ENCODE measurements around the gene KCTD13. TPM values are rescaled to one million over a fixed set of nuclear protein-coding genes. Genes with fewer than 3 reads are reported as not detected.
"Not testable (repeated sequence)": the region's sequence is repeated elsewhere in the genome, so short reads cannot be mapped to it uniquely, and the experiment has no call there.

Gene KCTD13
- total RNA-seq, 6 donors from 2014 or later: 15.5 to 71.2 (median 24.4) TPM

DNA sequence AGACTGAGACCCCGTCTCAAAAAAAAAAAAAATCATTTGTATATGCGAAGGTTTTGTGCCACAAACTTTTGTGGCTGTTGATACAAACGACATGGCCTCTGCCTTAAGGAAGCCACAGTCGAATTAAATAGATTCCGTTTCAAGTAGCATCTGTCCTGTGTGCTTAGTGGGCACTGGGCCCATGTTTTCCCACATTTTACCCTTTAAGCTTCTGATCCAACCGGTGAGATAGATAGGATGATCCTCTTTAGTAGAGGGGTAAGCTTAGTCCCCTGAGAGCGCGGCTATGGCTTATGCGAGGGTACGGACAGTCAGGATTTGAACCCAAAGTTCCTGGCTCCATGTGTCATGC, 35.1 kb upstream of the KCTD13 start:
- H3K4me3 ChIP-seq: peak overlapping the region in 3 of 4 donors; percentile 53 to 83 (median 65)
- TF ChIP-seq EP300 (IDR thresholded peaks at IDR 0.05) (no peak), POLR2AphosphoS5 (IDR thresholded peaks at IDR 0.05) (no peak), POLR2A (IDR thresholded peaks at IDR 0.05) (no peak)
- TF ChIP-seq, protein P1, sequence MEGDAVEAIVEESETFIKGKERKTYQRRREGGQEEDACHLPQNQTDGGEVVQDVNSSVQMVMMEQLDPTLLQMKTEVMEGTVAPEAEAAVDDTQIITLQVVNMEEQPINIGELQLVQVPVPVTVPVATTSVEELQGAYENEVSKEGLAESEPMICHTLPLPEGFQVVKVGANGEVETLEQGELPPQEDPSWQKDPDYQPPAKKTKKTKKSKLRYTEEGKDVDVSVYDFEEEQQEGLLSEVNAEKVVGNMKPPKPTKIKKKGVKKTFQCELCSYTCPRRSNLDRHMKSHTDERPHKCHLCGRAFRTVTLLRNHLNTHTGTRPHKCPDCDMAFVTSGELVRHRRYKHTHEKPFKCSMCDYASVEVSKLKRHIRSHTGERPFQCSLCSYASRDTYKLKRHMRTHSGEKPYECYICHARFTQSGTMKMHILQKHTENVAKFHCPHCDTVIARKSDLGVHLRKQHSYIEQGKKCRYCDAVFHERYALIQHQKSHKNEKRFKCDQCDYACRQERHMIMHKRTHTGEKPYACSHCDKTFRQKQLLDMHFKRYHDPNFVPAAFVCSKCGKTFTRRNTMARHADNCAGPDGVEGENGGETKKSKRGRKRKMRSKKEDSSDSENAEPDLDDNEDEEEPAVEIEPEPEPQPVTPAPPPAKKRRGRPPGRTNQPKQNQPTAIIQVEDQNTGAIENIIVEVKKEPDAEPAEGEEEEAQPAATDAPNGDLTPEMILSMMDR (IDR thresholded peaks at IDR 0.05): no peak
- ATAC-seq (ENCODE audit: low FRiP score in 2 of 2): no peak
- peaks cover 11 to 42% (median 21%) of the 10 kb centered on the region in 4 donors for H3K4me1 ChIP-seq
- H3K36me3 ChIP-seq: peaks cover 0 to 10% (median 1%) of the 10 kb centered on the region in 4 donors
- no peaks in the 10 kb centered on the region for H3K9me3 ChIP-seq
- DNase-seq: no peak
- no peaks in the 10 kb centered on the region for H3K27me3 ChIP-seq
- H3K27ac ChIP-seq: peak overlapping the region; percentile 87 to 97 (median 91)
- WGBS, 2 donors: 61 to 65% methylated on average over 10 of the region's 10 CpGs

DNA sequence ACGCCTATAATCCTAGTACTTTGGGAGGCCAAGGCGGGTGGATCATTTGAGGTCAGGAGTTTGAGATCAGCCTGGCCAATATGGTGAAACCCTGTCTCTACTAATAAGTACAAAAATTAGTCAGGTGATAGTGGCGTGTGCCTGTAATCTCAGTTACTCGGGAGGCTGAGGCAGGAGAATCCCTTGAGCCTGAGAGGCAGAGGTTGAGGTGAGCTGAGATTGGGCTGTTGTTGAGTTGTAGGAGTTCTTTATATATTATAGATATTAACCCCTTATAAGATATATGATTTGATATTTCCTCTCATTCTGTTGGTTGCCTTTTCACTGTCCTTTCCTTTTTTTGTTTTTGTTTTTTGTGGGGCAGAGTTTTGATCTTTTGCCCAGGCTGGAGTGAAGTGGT, 33.8 kb upstream of the KCTD13 start:
- not testable (repeated sequence) for H3K9me3 ChIP-seq; H3K4me3 ChIP-seq; DNase-seq; ATAC-seq (ENCODE audit: low FRiP score in 2 of 2); H3K27ac ChIP-seq; H3K27me3 ChIP-seq
- Histone ChIP-seq H3K4me1 (peaks cover 11 to 31% (median 20%) of the 10 kb centered on the region in 4 donors), H3K36me3 (peaks cover 0 to 10% (median 1%) of the 10 kb centered on the region in 4 donors)
- WGBS, 2 donors: 84 to 90% methylated on average over 4 of the region's 4 CpGs

DNA sequence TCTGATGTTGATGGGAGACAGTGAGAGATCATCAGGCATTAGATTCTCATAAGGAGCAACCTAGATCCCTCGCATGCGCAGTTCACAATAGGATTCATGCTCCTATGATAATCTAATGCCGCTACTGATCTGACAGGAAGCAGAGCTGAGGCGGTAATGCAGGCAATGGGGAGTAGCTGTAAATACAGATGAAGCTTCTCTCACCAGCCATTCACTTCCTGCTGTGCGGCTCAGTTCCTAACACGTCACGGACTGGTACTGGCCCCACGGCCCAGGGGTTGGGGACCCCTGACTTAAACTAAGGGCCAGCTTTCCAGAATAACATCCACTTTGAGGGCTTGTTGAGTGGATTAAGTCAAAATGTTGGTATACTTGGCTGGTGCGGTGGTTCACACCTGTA, 33.3 kb upstream of the KCTD13 start:
- no peak for TF ChIP-seq EP300 (IDR thresholded peaks at IDR 0.05)
- TF ChIP-seq, protein P1 (IDR thresholded peaks at IDR 0.05): no peak
- TF ChIP-seq POLR2A (IDR thresholded peaks at IDR 0.05): no peak
- TF ChIP-seq POLR2AphosphoS5 (IDR thresholded peaks at IDR 0.05): no peak
- no peak overlapping the region for H3K4me3 ChIP-seq
- no peaks in the 10 kb centered on the region for H3K9me3 ChIP-seq
- no peak overlapping the region for H3K27ac ChIP-seq
- peaks cover 0 to 7% (median 1%) of the 10 kb centered on the region in 4 donors for H3K36me3 ChIP-seq
- peaks cover 11 to 26% (median 17%) of the 10 kb centered on the region in 4 donors for H3K4me1 ChIP-seq
- no peak for DNase-seq
- no peak for ATAC-seq (ENCODE audit: low FRiP score in 2 of 2)
- WGBS, 2 donors: 85 to 92% methylated on average over 8 to 9 of the region's 9 CpGs
- H3K27me3 ChIP-seq: no peaks in the 10 kb centered on the region

DNA sequence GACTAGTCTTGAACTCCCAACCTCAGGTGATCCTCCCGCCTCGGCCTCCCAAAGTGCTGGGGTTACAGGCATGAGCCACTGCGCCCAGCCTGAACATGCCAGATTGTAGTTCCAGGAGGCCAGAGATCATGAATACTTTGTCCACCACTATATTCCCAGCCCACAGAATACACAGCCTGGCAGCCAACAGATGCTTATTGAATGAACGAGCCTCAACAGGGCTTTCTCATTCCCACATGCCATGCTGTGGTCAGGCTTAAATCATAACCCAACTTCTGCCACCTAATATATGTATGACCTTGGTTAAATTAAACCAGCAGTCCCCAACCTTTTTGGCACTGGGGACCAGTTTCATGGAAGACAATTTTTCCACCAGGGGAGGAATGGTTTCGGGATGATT, 32.7 kb upstream of the KCTD13 start:
- 90 to 99% methylated on average over 5 of the region's 5 CpGs for WGBS, 2 donors
- no peak overlapping the region for H3K27ac ChIP-seq
- ATAC-seq (ENCODE audit: low FRiP score in 2 of 2): no peak
- H3K36me3 ChIP-seq: peaks cover 0 to 1% (median 0%) of the 10 kb centered on the region in 4 donors
- DNase-seq: no peak
- no peaks in the 10 kb centered on the region for H3K9me3 ChIP-seq
- TF ChIP-seq POLR2A (IDR thresholded peaks at IDR 0.05) (no peak), EP300 (IDR thresholded peaks at IDR 0.05) (no peak), POLR2AphosphoS5 (IDR thresholded peaks at IDR 0.05) (no peak)
- TF ChIP-seq, protein P1 (IDR thresholded peaks at IDR 0.05): no peak
- no peaks in the 10 kb centered on the region for H3K27me3 ChIP-seq
- no peak overlapping the region for H3K4me3 ChIP-seq
- H3K4me1 ChIP-seq: peaks cover 11 to 20% (median 16%) of the 10 kb centered on the region in 4 donors

DNA sequence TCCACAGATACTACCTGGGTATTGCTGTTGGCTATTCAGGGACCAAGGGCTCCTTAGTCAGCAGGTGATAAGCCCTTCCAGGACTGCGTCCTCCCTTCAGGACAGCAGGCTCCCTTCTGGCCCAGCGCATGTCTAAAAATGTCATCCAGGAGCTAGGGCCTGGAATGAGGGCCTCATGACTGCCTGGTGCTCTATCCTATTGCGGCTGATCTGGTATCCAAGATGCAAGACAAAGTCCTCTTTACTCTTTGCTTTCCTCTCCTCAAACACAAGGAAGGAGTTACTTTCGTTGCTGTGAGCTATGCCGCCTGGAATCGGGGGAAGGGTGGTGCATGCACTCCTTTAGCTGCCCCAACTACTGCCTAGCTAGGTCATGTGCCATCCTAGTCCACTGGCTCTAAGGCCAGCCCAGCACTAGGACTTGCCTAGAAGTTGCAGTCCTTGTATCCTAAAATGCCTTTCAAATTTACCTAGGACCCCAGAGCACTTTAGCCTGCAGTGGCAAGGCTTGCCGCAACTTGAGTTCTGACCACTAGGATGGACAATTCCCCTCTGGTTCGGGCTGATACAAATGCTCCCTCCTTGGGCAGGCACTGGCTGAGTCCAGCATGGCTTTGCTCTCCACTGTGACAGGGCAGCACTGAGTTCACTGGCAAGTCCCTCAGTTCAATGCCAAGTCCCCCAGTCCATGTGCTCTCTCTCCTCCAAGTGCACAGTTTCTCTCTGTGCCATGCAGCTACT, 25.8 kb upstream of the KCTD13 start:
- DNase-seq (no peak), ATAC-seq (ENCODE audit: low FRiP score in 2 of 2) (no peak)
- Histone ChIP-seq H3K27ac (no peak overlapping the region), H3K36me3 (no peaks in the 10 kb centered on the region), H3K4me1 (no peaks in the 10 kb centered on the region), H3K9me3 (no peaks in the 10 kb centered on the region), H3K27me3 (no peaks in the 10 kb centered on the region), H3K4me3 (no peak overlapping the region)
- WGBS, 2 donors: 85 to 94% methylated on average over 7 to 8 of the region's 8 CpGs
- TF ChIP-seq POLR2AphosphoS5 (IDR thresholded peaks at IDR 0.05) (no peak), EP300 (IDR thresholded peaks at IDR 0.05) (no peak), POLR2A (IDR thresholded peaks at IDR 0.05) (no peak)
- TF ChIP-seq, protein P1 (IDR thresholded peaks at IDR 0.05): no peak
